ENCODE results near the gene S100B. TPM values are rescaled to one million over a fixed set of nuclear protein-coding genes. Genes with fewer than 3 reads are reported as not detected.
"Not testable (repeated sequence)": the region's sequence is repeated elsewhere in the genome, so short reads cannot be mapped to it uniquely, and the experiment has no call there.

Gene S100B
- total and polyA plus RNA-seq, 2 donors (not counting 1 experiment from before 2014, with no cell fraction given) = 0.24 TPM; not detected in 1

- ChIA-PET CTCF (no interaction called here), POLR2A (no interaction called here)
- H2AFZ ChIP-seq (ENCODE audit: insufficient read depth, low read depth, low read length, poor library complexity, severe bottlenecking) = no peak overlapping the region
- TF ChIP-seq EZH2 (IDR thresholded peaks at IDR 0.05; ENCODE audit: borderline replicate concordance, insufficient read depth, low read depth, low read length, poor library complexity, severe bottlenecking) = no peak
- TF ChIP-seq, protein P1, sequence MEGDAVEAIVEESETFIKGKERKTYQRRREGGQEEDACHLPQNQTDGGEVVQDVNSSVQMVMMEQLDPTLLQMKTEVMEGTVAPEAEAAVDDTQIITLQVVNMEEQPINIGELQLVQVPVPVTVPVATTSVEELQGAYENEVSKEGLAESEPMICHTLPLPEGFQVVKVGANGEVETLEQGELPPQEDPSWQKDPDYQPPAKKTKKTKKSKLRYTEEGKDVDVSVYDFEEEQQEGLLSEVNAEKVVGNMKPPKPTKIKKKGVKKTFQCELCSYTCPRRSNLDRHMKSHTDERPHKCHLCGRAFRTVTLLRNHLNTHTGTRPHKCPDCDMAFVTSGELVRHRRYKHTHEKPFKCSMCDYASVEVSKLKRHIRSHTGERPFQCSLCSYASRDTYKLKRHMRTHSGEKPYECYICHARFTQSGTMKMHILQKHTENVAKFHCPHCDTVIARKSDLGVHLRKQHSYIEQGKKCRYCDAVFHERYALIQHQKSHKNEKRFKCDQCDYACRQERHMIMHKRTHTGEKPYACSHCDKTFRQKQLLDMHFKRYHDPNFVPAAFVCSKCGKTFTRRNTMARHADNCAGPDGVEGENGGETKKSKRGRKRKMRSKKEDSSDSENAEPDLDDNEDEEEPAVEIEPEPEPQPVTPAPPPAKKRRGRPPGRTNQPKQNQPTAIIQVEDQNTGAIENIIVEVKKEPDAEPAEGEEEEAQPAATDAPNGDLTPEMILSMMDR (IDR thresholded peaks at IDR 0.05) = no peak
- no peaks in the 10 kb centered on the region for H3K79me2 ChIP-seq (ENCODE audit: control insufficient read depth, insufficient read depth, low read length)
- no peaks in the 10 kb centered on the region for H3K36me3 ChIP-seq (replicated peaks in 1 of 2; ENCODE audit: control extremely low read depth in 1 of 2, control insufficient read depth in 1 of 2, extremely low read depth in 1 of 2, insufficient read depth in 2 of 2, low read length in 1 of 2)
- no peaks in the 10 kb centered on the region for H3K4me1 ChIP-seq (ENCODE audit: control insufficient read depth in 2 of 2, insufficient read depth in 2 of 2, low read length in 2 of 2)
- Mint-ChIP-seq H3K4me3 (no peak overlapping the region), H3K4me1 (no peaks in the 10 kb centered on the region), H3K27me3 (peaks cover 13% of the 10 kb centered on the region), H3K9me3 (ENCODE audit: insufficient read depth) (peaks cover 31% of the 10 kb centered on the region), H3K27ac (no peak overlapping the region)
- H3K27me3 ChIP-seq (replicated peaks in 1 of 4; ENCODE audit: control extremely low read depth in 1 of 4, control insufficient read depth in 3 of 4, insufficient read depth in 4 of 4, low read length in 3 of 4) = peaks cover 0 to 4% (median under 1%) of the 10 kb centered on the region in 4 experiments
- peaks cover 3 to 23% (median 5%) of the 10 kb centered on the region in 3 donors for H3K9me3 ChIP-seq (ENCODE audit: control extremely low read depth in 1 of 3, control insufficient read depth in 2 of 3, insufficient read depth in 1 of 3, low read length in 2 of 3)
- intact Hi-C loops (cut with micrococcal nuclease) = no loop called here
- H3K27ac ChIP-seq (ENCODE audit: low read length in 2 of 2) = no peak overlapping the region
- ATAC-seq (ENCODE audit: low read depth) (no peak), DNase-seq (no peak)
- no peaks in the 10 kb centered on the region for H4K20me1 ChIP-seq (ENCODE audit: control insufficient read depth, insufficient read depth, low read length, poor library complexity, severe bottlenecking)
- WGBS (ENCODE audit: insufficient coverage) = 100% methylated on average over 5 of the region's 5 CpGs
- no peak overlapping the region for H3K9ac ChIP-seq (ENCODE audit: low read length)
- H3K4me2 ChIP-seq (replicated peaks; ENCODE audit: low read depth, low read length, poor library complexity, severe bottlenecking) = no peak overlapping the region
- H3K4me3 ChIP-seq (ENCODE audit: control extremely low read depth in 1 of 5, extremely low read depth in 1 of 5, insufficient read depth in 1 of 5, low read depth in 2 of 5, low read length in 4 of 5) = no peak overlapping the region
Measured at GRCh38 chr21:46581780-46582307, 23.0 kb downstream of the S100B start.

GRCh38 chr21:46579394-46579793 lies 25.5 kb downstream of the S100B start:
- H3K4me3 Mint-ChIP-seq; H3K79me2 ChIP-seq (ENCODE audit: control insufficient read depth, insufficient read depth, low read length); POLR2A ChIA-PET; H3K27ac ChIP-seq (ENCODE audit: low read length in 2 of 2); H3K27me3 ChIP-seq (replicated peaks in 1 of 4; ENCODE audit: control extremely low read depth in 1 of 4, control insufficient read depth in 3 of 4, insufficient read depth in 4 of 4, low read length in 3 of 4); DNase-seq; H2AFZ ChIP-seq (ENCODE audit: insufficient read depth, low read depth, low read length, poor library complexity, severe bottlenecking); H3K36me3 ChIP-seq (replicated peaks in 1 of 2; ENCODE audit: control extremely low read depth in 1 of 2, control insufficient read depth in 1 of 2, extremely low read depth in 1 of 2, insufficient read depth in 2 of 2, low read length in 1 of 2); H3K4me2 ChIP-seq (replicated peaks; ENCODE audit: low read depth, low read length, poor library complexity, severe bottlenecking); intact Hi-C loops (cut with micrococcal nuclease); CTCF ChIA-PET; ATAC-seq (ENCODE audit: low read depth); H4K20me1 ChIP-seq (ENCODE audit: control insufficient read depth, insufficient read depth, low read length, poor library complexity, severe bottlenecking); H3K27me3 Mint-ChIP-seq; H3K4me3 ChIP-seq (ENCODE audit: control extremely low read depth in 1 of 5, extremely low read depth in 1 of 5, insufficient read depth in 1 of 5, low read depth in 2 of 5, low read length in 4 of 5); H3K9ac ChIP-seq (ENCODE audit: low read length); H3K27ac Mint-ChIP-seq; H3K4me1 ChIP-seq (ENCODE audit: control insufficient read depth in 2 of 2, insufficient read depth in 2 of 2, low read length in 2 of 2); H3K4me1 Mint-ChIP-seq: not testable (repeated sequence)
- peaks cover 3 to 15% (median 5%) of the 10 kb centered on the region in 3 donors for H3K9me3 ChIP-seq (ENCODE audit: control extremely low read depth in 1 of 3, control insufficient read depth in 2 of 3, insufficient read depth in 1 of 3, low read length in 2 of 3)
- peaks cover 18% of the 10 kb centered on the region for H3K9me3 Mint-ChIP-seq (ENCODE audit: insufficient read depth)
- WGBS (ENCODE audit: insufficient coverage) = no CpG with 5 or more reads among the region's 2 CpGs

DNA sequence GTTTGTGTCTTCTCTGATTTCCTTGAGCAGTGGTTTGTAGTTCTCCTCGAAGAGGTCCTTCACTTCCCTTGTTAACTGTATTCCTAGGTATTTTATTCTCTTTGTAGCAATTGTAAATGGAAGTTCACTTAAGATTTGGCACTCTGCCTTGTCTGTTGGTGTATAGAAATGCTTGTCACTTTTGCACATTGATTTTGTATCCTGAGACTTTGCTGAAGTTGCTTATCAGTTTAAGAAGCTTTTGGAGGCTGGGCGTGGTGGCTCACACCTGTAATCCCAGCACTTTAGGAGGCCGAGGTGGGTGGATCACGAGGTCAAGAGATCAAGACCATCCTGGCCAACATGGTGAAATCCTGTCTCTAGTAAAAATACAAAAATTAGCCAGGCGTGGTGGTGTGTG lies 27.1 kb downstream of the S100B start:
- H3K27me3 Mint-ChIP-seq; intact Hi-C loops (cut with micrococcal nuclease); H4K20me1 ChIP-seq (ENCODE audit: control insufficient read depth, insufficient read depth, low read length, poor library complexity, severe bottlenecking); H3K4me1 ChIP-seq (ENCODE audit: control insufficient read depth in 2 of 2, insufficient read depth in 2 of 2, low read length in 2 of 2); ATAC-seq (ENCODE audit: low read depth); CTCF ChIA-PET; H3K4me2 ChIP-seq (replicated peaks; ENCODE audit: low read depth, low read length, poor library complexity, severe bottlenecking); H3K4me3 ChIP-seq (ENCODE audit: control extremely low read depth in 1 of 5, extremely low read depth in 1 of 5, insufficient read depth in 1 of 5, low read depth in 2 of 5, low read length in 4 of 5); H3K27ac ChIP-seq (ENCODE audit: low read length in 2 of 2); H3K27ac Mint-ChIP-seq; H2AFZ ChIP-seq (ENCODE audit: insufficient read depth, low read depth, low read length, poor library complexity, severe bottlenecking); H3K4me3 Mint-ChIP-seq; H3K4me1 Mint-ChIP-seq; H3K27me3 ChIP-seq (replicated peaks in 1 of 4; ENCODE audit: control extremely low read depth in 1 of 4, control insufficient read depth in 3 of 4, insufficient read depth in 4 of 4, low read length in 3 of 4); DNase-seq; H3K79me2 ChIP-seq (ENCODE audit: control insufficient read depth, insufficient read depth, low read length); H3K9ac ChIP-seq (ENCODE audit: low read length); H3K36me3 ChIP-seq (replicated peaks in 1 of 2; ENCODE audit: control extremely low read depth in 1 of 2, control insufficient read depth in 1 of 2, extremely low read depth in 1 of 2, insufficient read depth in 2 of 2, low read length in 1 of 2): not testable (repeated sequence)
- H3K9me3 Mint-ChIP-seq (ENCODE audit: insufficient read depth) = peaks cover 22% of the 10 kb centered on the region
- 96% methylated on average over 4 of the region's 5 CpGs for WGBS (ENCODE audit: insufficient coverage)
- H3K9me3 ChIP-seq (ENCODE audit: control extremely low read depth in 1 of 3, control insufficient read depth in 2 of 3, insufficient read depth in 1 of 3, low read length in 2 of 3) = peaks cover 3 to 15% (median 11%) of the 10 kb centered on the region in 3 donors
- POLR2A ChIA-PET = interaction anchor here (0.6 kb wide), 1 partner anchor 19 kb away, joined by 4 read pairs; no protein-coding TSS in a partner anchor

All from B cell (primary cell).